Heart left ventricle (tissue), 16 donors: ENCODE measurements around the gene SPEM3. TPM values are rescaled to one million over a fixed set of nuclear protein-coding genes. Genes with fewer than 3 reads are reported as not detected.

Source experiments
- ATAC-seq, 4 donors: fragments of 200-7000 bp; cut with Tn5 transposase; one replicate each; pipeline ENCODE4 v1.9.1; 2020 to 2022; ENCODE audit warnings: moderate library complexity in 4 of 4, mild to moderate bottlenecking in 3 of 4, moderate number of reproducible peaks in 1 of 4
- DNase-seq, 5 donors: peaks; one replicate each; pipeline ENCODE4 v3.0.0-alpha.2; 2020
- H3K27ac ChIP-seq, 12 donors: fragments of 200-600 bp; sonication (generic) in 4 of 12; one replicate each; pipeline versions ENCODE4 v1.5.0 to v1.8.0; 2016 to 2022; ENCODE audit warnings: mild to moderate bottlenecking in 2 of 12
- H3K27me3 ChIP-seq, 9 donors: fragments of 200-600 bp; sonication (generic) in 2 of 9; one replicate each; pipeline versions ENCODE4 v1.5.1 to v1.8.0; 2016 to 2022; ENCODE audit warnings: mild to moderate bottlenecking in 3 of 9
- H3K36me3 ChIP-seq, 9 donors: fragments of 200-600 bp; sonication (generic) in 2 of 9; one replicate each; pipeline versions ENCODE4 v1.5.0 to v1.8.0; 2018 to 2022; ENCODE audit warnings: mild to moderate bottlenecking in 2 of 9
- H3K4me1 ChIP-seq, 12 donors: fragments of 200-600 bp; sonication (generic) in 4 of 12; one replicate each; pipeline versions ENCODE4 v1.5.0 to v1.8.0; 2016 to 2022; ENCODE audit warnings: mild to moderate bottlenecking in 3 of 12
- H3K4me3 ChIP-seq, 12 donors: fragments of 200-600 bp; sonication (generic) in 4 of 12; one replicate each; pipeline versions ENCODE4 v1.5.0 to v1.8.0; 2017 to 2022; ENCODE audit warnings: mild to moderate bottlenecking in 9 of 12, moderate library complexity in 4 of 12
- H3K9me3 ChIP-seq, 12 donors: fragments of 200-600 bp; sonication (generic) in 4 of 12; one replicate each; pipeline versions ENCODE4 v1.5.0 to v1.8.0; 2016 to 2022; ENCODE audit warnings: mild to moderate bottlenecking in 1 of 12
- POLR2A ChIP-seq, 2 donors: fragments of 450-650 bp; IDR thresholded peaks; one replicate each; pipeline ENCODE4 v1.6.1; 2017; ENCODE audit warnings: antibody characterized with exemption in 2 of 2, mild to moderate bottlenecking in 2 of 2, moderate library complexity in 2 of 2
- WGBS, 4 donors: extraction: QIAGEN DNeasy Blood & Tissue Kit in 2 of 4; methylation state at CpG; one replicate each; pipeline versions ENCODE4 v1.1.5 to v1.1.7; 2013 to 2018; 5-methylcytosine and 5-hydroxymethylcytosine counted together
- intact Hi-C, 10 donors: fragments of 100-400 bp; cut with DNase I; formaldehyde crosslinking; loops; one replicate each; pipeline versions ENCODE4 v1.11.1 to v1.14.2; 2022
- polyA plus RNA-seq, 2 donors: library from polyadenylated mRNA; stranded (reverse); fragments of 200-250 nt; gene quantifications; one replicate each; pipeline ENCODE4 v1.2.3, GENCODE V29; 2013
- total RNA-seq, 9 donors: library from RNA; depleted of rRNA in 2 of 9; stranded (reverse); fragments of >200 nt in 2 of 9; fragmentation: NEBNext Ultra II Directional in 3 of 9; extraction: Animal tissue kit (Norgen Biotek cat#: 25700) in 3 of 9; gene quantifications; one replicate each; pipeline versions ENCODE4 v1.1.0 to v1.2.4, GENCODE V29; 2016 to 2023
- TF ChIP-seq, protein P1 (sequence below), 12 donors: fragments of 200-600 bp; sonication (generic) in 4 of 12; IDR thresholded peaks; one replicate each; pipeline versions ENCODE4 v1.5.0 to v1.8.0; 2018 to 2022; ENCODE audit warnings: antibody characterized with exemption in 12 of 12, mild to moderate bottlenecking in 5 of 12
- donor health status: ischemic (EF 13 %, LVEDD 7.1; RV severe dilation, severe dysfunction).
- donor health status: healthy with polysubstance abuse.
- donor health status: DM: no; HTN: yes; CAD: no.
- donor health status: DM: no; HTN: no; CAD: no.
- donor health status: ischemic (EF 25% LVEDD 6.9; RV normal size, moderate dysfunction).
- donor health status: ischemic (EF 25% LVEDD 5.7; RV mildly dilated, moderate dysfunction).
- donor health status: healthy.
- donor health status: DM: yes; HTN: yes; CAD: no.
- donor health status: ischemic (EF 35%, LVEDD 5.7; RV mildly dilated, moderate dysfunction).
- donor health status: nonischemic (EF 11% LVEDD 7.7; RV severe dilation, severe dysfunction).
- donor health status: DM: yes; HTN: yes; CAD: no.
- donor health status: PGD.
- donor health status: ischemic (EF 29% LVEDD 5.4; RV normal size, mild dysfunction).
- donor health status: nonischemic (EF 23%, LVEDD 6.1; RV moderate dilation, normal function).

Gene SPEM3
- total and polyA plus RNA-seq, 11 donors = not detected

DNA sequence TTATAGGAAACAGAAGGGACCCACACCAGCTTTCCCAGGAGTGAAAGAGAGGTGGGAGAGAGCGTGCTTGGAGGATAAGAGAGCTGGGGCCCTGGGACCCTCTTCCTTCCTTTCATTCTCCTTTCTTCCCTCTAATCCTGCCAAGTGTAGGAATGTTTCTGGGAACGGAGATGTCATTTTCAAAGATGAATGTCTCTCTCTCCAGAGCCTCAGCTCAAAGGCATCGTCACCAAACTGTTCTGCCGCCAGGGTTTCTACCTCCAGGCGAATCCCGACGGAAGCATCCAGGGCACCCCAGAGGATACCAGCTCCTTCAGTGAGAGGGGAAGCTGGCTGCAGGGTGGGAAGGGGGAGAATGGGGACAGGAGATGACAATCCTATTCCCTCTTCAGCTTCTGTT, 12.6 kb downstream of the SPEM3 start:
- Histone ChIP-seq H3K36me3 (no peaks in the 10 kb centered on the region), H3K27ac (no peak overlapping the region), H3K4me3 (no peak overlapping the region), H3K27me3 (peaks cover 0 to 56% (median 12%) of the 10 kb centered on the region in 9 donors), H3K9me3 (no peaks in the 10 kb centered on the region), H3K4me1 (peaks cover 4 to 63% (median 43%) of the 10 kb centered on the region in 12 donors)
- WGBS, 4 donors = 67 to 79% (median 71%) methylated on average over 7 of the region's 7 CpGs
- ATAC-seq = no peak
- DNase-seq = peak in 1 of 5 donors; percentile 15
- intact Hi-C loops = loop anchor here in 4 of 10 donors (5.0 to 10.0 kb wide), 2 partner anchors 36 to 404 kb away; partner anchors contain the start of gene ZBTB4 (in 3 of the 4)
- TF ChIP-seq, protein P1, sequence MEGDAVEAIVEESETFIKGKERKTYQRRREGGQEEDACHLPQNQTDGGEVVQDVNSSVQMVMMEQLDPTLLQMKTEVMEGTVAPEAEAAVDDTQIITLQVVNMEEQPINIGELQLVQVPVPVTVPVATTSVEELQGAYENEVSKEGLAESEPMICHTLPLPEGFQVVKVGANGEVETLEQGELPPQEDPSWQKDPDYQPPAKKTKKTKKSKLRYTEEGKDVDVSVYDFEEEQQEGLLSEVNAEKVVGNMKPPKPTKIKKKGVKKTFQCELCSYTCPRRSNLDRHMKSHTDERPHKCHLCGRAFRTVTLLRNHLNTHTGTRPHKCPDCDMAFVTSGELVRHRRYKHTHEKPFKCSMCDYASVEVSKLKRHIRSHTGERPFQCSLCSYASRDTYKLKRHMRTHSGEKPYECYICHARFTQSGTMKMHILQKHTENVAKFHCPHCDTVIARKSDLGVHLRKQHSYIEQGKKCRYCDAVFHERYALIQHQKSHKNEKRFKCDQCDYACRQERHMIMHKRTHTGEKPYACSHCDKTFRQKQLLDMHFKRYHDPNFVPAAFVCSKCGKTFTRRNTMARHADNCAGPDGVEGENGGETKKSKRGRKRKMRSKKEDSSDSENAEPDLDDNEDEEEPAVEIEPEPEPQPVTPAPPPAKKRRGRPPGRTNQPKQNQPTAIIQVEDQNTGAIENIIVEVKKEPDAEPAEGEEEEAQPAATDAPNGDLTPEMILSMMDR (IDR thresholded peaks at IDR 0.05) = no peak
- TF ChIP-seq POLR2A (IDR thresholded peaks at IDR 0.05) = no peak

DNA sequence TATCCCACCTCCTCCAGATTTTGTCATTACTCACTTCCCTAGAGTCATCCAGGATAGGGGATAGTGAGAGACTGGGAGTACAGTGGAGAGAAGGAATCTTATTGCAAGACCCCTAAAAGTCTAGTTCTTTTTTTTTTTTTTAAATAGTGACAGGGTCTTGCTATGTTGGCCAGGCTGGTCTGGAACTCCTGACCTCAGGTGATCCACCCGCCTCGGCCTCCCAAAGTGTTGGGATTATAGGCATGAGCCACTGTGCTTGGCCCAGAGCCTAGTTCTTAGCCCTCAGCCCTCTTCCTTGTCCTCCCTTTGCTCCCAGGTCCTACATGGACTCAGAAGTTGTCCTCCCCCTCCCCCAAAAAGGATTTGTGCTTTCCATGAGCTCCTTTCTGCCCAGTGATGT, 13.5 kb downstream of the SPEM3 start:
- H3K4me1 ChIP-seq = peaks cover 0 to 63% (median 34%) of the 10 kb centered on the region in 12 donors

DNA sequence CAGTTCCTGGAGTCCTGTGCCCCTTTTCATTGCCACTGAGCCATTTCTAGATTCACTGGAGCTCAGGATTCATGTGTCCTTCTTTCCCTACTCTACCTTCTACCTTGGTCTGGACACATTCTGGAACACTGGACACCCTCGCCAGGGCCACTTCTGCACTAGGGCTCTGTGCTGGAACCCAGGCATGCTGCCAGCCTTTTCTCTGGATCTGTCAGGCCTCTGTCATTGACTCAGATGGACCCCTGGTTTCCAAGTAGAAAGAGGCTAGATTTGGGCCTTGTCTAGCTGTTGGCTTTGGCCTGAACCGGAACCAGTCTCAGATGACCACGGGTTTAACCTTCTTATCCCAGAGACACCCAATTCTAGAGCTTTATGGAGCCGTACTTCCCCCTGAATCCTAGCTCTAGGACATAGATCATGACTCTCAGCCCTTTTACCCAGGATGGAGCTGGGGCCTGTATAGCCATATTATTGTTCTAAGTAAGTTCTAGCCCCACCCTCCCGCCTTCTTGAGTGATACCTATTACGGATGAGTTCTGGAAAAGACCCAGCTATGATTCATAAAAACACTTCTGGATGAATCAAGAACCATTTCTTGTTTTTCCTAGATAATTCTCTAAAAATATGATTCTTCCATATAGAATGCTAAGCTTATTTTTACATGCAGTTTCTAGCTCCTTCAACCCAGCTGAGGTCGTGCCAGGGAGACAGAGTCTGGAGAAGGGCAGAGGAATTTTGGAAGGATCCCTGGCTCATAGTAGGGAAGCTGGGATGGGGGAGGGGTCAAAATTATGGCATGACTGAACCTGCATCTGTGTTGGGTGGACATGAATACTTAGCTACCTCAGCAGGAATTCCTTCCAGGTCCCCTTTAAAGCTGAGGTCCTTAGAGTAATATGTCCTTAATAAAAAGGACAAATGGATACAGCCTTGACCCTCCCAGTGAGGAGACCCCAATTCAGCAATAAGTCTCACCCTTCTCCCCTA, 15.1 kb downstream of the SPEM3 start:
- no peak overlapping the region for H3K4me3 ChIP-seq

More for the DNA sequence above, 13.5 kb downstream of the SPEM3 start:
- H3K4me3 ChIP-seq = no peak overlapping the region
- ATAC-seq (no peak), DNase-seq (peak in 1 of 5 donors; percentile 17)
- intact Hi-C loops = loop anchor here in 4 of 10 donors (5.0 to 10.0 kb wide), 2 partner anchors 35 to 403 kb away; partner anchors contain the start of gene ZBTB4 (in 3 of the 4)
- H3K27ac ChIP-seq = no peak overlapping the region
- TF ChIP-seq, protein P1 (IDR thresholded peaks at IDR 0.05) = no peak
- TF ChIP-seq POLR2A (IDR thresholded peaks at IDR 0.05) = no peak
- no peaks in the 10 kb centered on the region for H3K36me3 ChIP-seq
- peaks cover 0 to 59% (median 12%) of the 10 kb centered on the region in 9 donors for H3K27me3 ChIP-seq
- H3K9me3 ChIP-seq = no peaks in the 10 kb centered on the region
- 90 to 94% (median 94%) methylated on average over 2 of the region's 2 CpGs for WGBS, 4 donors

More for the DNA sequence above, 15.1 kb downstream of the SPEM3 start:
- TF ChIP-seq, protein P1 (IDR thresholded peaks at IDR 0.05) = no peak
- no peak for TF ChIP-seq POLR2A (IDR thresholded peaks at IDR 0.05)
- DNase-seq (no peak), ATAC-seq (no peak)
- peaks cover 0 to 46% (median 23%) of the 10 kb centered on the region in 12 donors for H3K4me1 ChIP-seq
- intact Hi-C loops = loop anchor here in 4 of 10 donors (5.0 to 10.0 kb wide), 2 partner anchors 34 to 401 kb away; partner anchors contain the start of gene ZBTB4 (in 3 of the 4)
- H3K9me3 ChIP-seq = no peaks in the 10 kb centered on the region
- H3K27me3 ChIP-seq = peaks cover 0 to 59% (median 12%) of the 10 kb centered on the region in 9 donors
- H3K27ac ChIP-seq = peak overlapping the region in 1 of 12 donors; percentile 70
- WGBS, 4 donors = 82 to 92% (median 88%) methylated on average over 7 of the region's 7 CpGs
- H3K36me3 ChIP-seq = no peaks in the 10 kb centered on the region
